Hematopoietic multipotent progenitor cell treated with erythropoietin and hydrocortisone succinate and interleukin-3 and kit ligand, for 6 days (in vitro differentiated cells): Measurements from ENCODE around the gene DTL.

ENCODE experiments used
- DNase-seq: peaks from one replicate; pipeline ENCODE4 v3.0.0-alpha.2; 2015

The DTL gene

DNA sequence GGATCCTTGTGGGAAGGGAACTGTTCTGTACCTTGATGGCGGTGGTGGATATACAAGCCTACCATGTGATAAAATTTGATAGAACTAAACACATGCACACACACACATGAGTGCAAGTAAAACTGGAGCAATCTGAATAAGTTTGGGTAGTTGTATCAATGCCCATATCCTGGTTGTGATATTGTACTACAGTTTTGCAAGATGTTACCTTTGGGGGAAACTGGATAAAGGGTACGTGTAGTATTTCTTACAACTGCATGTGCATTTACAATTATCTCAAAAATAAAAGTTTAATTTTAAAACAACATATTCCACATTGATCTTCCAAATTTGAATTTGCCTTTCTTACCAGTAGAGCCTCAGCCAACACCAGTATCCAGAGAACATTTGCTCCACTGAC, 99.6 kb downstream of the DTL start:
- no peak for DNase-seq

DNA sequence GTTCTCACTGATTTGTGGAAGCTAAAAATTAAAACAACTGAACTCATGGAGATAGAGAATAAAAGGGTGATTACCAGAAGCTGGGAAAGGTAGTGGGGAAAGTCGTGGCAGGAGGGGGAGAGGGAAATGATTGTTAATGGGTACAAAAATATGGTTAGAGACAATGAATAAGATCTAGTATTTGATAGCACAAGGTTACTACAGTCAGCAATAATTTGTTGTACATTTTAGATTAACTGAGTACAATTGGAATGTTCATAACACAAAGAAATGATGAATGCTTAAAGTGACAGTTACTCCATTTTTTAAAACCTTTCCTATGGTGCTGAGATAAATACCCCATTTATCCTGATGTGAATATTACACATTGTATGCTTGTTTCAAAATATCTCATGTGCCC, 102.3 kb downstream of the DTL start:
- no peak for DNase-seq

DNA sequence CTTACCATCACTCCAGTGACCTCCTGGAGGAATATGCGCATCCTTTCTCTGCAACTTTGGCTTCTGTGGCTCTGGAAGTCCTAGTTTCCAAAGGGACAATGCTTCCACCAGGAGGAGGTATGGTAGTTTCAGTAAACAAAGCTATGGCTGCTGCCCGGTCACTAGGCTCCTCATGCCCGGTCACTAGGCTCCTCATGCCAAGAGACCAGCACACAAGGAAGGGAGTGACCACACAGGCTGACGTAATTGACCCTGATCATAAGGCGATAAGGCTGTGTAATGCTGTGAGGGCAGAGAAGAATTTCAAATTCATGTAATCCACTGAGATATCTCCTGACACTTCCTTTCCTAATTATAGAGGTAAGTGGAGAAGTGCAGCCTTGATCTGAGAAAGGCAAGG, 102.9 kb downstream of the DTL start:
- no peak for DNase-seq

DNA sequence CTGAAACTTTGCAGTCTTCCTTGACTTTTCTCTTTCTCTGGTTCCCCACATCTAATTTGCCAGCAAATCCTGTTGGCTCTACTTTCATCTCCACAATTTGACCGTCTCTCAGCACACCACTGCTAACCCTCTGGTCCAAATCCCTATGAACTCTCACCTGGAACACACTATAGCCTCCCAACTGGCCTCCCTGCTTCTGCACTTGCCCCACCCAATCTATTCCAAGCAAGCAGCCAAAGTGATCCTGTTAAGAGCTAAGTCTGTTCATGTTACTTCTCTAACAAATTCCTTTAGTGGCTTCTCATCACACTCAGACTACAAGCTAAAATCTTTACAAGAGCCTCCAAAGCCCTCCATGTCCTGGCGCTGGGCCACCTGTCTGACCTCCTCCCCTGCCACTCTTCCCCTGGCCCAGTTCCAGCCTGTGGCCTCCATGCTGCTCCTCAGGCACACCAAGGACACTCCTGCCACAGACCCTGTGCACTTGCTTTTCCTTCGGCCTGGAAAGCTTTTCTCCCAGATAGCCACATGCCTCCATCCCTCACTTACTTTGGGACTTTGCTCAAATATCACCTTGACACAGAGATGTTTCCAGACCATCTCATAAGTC, 104.1 kb downstream of the DTL start:
- DNase-seq = no peak

DNA sequence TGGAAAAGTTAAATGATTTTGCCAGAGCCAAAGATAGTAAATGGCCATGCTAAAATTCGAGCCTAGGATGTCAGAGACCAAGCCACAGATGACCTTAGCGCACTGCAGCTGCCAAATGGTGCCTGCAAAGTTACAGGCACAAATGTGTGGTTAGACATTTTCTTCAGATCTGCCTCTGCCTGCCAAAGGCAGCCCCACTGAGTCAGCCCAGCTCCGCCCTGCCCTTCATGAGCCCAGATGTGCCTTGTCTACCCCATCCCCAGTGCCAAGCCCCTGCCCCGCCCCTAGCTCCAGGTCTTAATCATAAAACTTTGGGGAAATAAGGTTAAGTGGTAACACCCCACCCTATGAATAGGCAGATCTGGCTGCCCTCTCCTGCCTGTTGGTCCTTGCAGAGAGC, 105.9 kb downstream of the DTL start:
- peak; percentile 84 for DNase-seq

DNA sequence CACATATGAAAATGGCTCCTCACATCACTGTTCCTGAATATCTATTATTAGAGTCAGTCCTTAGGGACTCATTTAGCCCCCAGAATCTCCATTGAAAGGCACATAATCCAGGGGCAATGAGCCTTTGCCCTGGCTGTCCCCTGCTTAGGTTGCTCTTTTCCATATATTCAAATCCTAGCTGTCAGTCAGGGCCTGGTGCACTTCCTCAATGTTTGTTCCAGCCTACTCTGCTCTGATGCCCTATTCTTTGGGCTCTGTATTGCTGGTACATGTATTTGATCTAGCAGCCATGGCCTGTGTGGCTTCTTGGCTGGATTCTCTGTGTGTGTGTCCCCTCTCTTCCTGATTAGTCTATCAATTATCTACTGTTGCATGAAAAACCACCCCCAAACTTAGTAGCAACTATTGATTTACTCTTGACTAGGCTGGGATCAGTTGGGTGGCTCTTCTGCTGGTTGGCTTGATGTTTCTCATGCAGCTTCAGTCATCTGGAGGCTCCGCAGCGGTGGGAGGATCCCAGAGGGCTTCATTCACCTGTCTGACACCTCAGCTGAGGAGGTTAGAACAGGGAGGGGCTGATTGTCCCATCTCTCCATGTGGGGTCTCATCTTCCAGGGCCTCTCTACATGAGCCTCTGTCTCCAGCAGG, 107.5 kb downstream of the DTL start:
- DNase-seq = no peak

DNA sequence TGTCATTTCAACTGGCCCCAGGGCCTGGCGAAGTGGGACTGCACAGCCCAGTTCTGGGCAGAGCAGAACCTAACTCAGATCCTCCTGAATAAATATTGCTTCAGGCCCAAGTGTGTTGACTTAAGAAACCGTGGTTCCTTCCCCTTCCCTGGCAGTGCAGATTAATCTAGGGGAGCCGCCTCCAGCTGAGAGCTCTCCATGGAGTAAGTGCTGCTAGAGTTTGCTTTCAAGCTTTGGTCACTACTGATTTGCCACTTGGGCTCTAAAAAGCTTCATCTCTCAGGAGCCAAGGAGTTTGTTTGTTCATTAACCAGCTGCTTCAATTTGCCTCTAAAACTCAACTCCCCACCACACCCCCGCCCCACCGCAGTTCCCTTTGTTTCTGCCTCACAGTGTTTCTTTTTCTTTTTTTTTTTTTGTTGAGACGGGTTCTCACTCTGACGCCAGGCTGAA, 112.1 kb downstream of the DTL start:
- DNase-seq = peak; percentile 49

DNA sequence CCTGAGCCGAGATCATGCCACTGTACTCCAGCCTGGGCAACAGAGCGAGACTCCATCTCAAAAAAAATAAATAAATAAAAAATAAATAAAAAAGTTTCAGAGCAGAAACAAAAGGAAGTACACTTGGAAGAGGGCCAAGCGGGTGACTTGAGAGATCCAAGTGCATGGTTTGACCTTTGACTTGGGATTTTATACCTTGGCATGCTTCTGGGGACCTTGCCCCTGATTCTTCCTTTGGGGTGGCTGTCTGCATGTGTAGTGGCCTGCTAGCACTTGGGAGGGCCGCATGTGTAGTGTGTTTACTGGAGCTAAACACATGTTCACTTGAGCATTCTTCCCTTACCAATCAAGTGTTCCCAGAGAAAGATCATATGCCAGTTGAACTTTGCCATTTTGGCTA, 114.0 kb downstream of the DTL start:
- DNase-seq = peak; percentile 36

DNA sequence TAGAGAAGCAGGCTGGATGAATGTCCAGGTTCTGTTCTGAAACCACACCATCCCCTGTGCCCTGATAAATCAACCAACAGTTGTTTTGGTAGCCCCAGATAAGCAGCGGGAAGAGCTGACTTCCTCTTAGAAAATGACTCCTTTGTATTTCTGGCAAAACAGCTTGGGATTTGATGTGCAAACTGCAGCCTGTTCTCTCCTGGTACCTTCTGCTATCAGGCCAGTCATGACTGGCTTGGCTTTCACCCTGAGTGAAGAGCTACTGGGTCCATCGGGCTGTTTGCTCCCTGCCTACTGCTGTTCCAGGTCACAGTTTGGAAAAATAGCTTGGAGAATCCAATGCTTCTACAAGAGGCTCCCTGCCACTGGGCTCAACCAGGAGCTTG, 116.8 kb downstream of the DTL start:
- peak; percentile 95 for DNase-seq

DNA sequence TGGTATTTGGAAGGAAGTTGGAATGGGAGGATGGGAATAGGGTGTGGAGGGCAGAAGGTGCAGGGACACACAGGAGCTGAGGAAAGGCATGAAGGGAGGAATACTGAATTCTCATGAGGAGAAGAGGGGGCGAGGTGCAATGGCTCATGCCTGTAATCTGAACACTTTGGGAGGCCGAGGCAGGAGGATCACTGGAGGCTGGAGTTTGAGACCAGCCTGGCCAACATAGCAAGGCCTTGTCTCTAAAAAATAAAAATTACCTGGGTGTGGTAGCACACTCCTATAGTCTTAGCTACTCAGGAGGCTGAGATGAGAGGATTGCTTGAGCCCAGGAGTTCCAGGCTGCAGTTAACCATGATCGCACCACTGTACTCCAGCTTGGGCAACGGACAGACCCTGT, 117.3 kb downstream of the DTL start:
- DNase-seq = no peak

DNA sequence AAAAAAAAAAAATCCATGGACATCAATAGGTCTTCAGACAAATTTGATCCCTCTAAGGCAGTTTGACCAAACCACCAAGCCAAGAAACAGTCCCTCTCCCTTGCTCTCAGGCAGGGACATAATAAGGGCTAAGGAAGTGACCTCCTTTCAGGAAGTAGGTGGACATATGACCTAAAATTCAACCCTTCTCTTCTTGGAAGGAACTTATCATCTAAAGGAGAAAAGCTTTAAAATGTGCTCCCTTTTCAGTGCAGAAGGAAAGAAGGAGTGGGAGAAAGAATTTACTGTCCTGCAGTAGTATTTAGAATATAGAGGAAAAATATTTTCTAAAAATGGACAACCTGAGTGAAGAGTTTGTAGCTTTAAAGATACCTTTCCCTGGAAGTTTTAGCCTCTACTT, 118.1 kb downstream of the DTL start:
- no peak for DNase-seq
